ENCODE measurements around the gene PRXL2C.
"Not testable (repeated sequence)": the region's sequence is repeated elsewhere in the genome, so short reads cannot be mapped to it uniquely, and the experiment has no call there.

PRXL2C gene

GRCh38 chr9:96674906-96675538 lies 19.9 kb upstream of the PRXL2C start:
- Histone ChIP-seq H3K4me3 (no peak overlapping the region), H3K27ac (no peak overlapping the region), H3K9ac (ENCODE audit: insufficient read length) (no peak overlapping the region), H3K9me3 (ENCODE audit: low read depth, low read length) (no peaks in the 10 kb centered on the region), H3K36me3 (ENCODE audit: insufficient read depth, low read length) (no peaks in the 10 kb centered on the region)
- DNase-seq (ENCODE audit: low read depth, low spot score): no peak
- TF ChIP-seq POLR2AphosphoS5 (IDR thresholded peaks at IDR 0.05; ENCODE audit: borderline replicate concordance, low read depth, low read length) (no peak), FOXP2 (optimal IDR thresholded peaks at IDR 0.05; ENCODE audit: control extremely low read depth, extremely low read length, insufficient read depth) (no peak), EZH2 (IDR thresholded peaks at IDR 0.05) (no peak)

- not testable (repeated sequence) for H3K27ac ChIP-seq; DNase-seq (ENCODE audit: low read depth, low spot score); H3K9me3 ChIP-seq (ENCODE audit: low read depth, low read length); H3K36me3 ChIP-seq (ENCODE audit: insufficient read depth, low read length); H3K4me3 ChIP-seq; H3K9ac ChIP-seq (ENCODE audit: insufficient read length)
These were observed 18.7 kb upstream of the PRXL2C start for GRCh38 chr9:96673786-96674185.

GRCh38 chr9:96668868-96669534 lies 13.9 kb upstream of the PRXL2C start:
- TF ChIP-seq POLR2AphosphoS5 (IDR thresholded peaks at IDR 0.05; ENCODE audit: borderline replicate concordance, low read depth, low read length): no peak
- TF ChIP-seq FOXP2 (optimal IDR thresholded peaks at IDR 0.05; ENCODE audit: control extremely low read depth, extremely low read length, insufficient read depth): no peak
- TF ChIP-seq EZH2 (IDR thresholded peaks at IDR 0.05): no peak
- no peaks in the 10 kb centered on the region for H3K9me3 ChIP-seq (ENCODE audit: low read depth, low read length)
- no peaks in the 10 kb centered on the region for H3K36me3 ChIP-seq (ENCODE audit: insufficient read depth, low read length)
- DNase-seq (ENCODE audit: low read depth, low spot score): no peak
- no peak overlapping the region for H3K4me3 ChIP-seq
- no peak overlapping the region for H3K9ac ChIP-seq (ENCODE audit: insufficient read length)
- H3K27ac ChIP-seq: no peak overlapping the region

GRCh38 chr9:96667363-96667728 lies 12.2 kb upstream of the PRXL2C start:
- no peak overlapping the region for H3K27ac ChIP-seq
- H3K4me3 ChIP-seq: no peak overlapping the region
- H3K36me3 ChIP-seq (ENCODE audit: insufficient read depth, low read length): no peaks in the 10 kb centered on the region
- H3K9ac ChIP-seq (ENCODE audit: insufficient read length): no peak overlapping the region
- no peaks in the 10 kb centered on the region for H3K9me3 ChIP-seq (ENCODE audit: low read depth, low read length)
- DNase-seq (ENCODE audit: low read depth, low spot score): no peak
- no peak for TF ChIP-seq POLR2AphosphoS5 (IDR thresholded peaks at IDR 0.05; ENCODE audit: borderline replicate concordance, low read depth, low read length)
- TF ChIP-seq FOXP2 (optimal IDR thresholded peaks at IDR 0.05; ENCODE audit: control extremely low read depth, extremely low read length, insufficient read depth): no peak
- no peak for TF ChIP-seq EZH2 (IDR thresholded peaks at IDR 0.05)

- H3K4me3 ChIP-seq; H3K27ac ChIP-seq; H3K36me3 ChIP-seq (ENCODE audit: insufficient read depth, low read length); H3K9ac ChIP-seq (ENCODE audit: insufficient read length); H3K9me3 ChIP-seq (ENCODE audit: low read depth, low read length): not testable (repeated sequence)
- DNase-seq (ENCODE audit: low read depth, low spot score): peak; percentile 39
These were observed 11.7 kb upstream of the PRXL2C start for GRCh38 chr9:96666653-96667362.

GRCh38 chr9:96665789-96666188 lies 10.7 kb upstream of the PRXL2C start:
- no peaks in the 10 kb centered on the region for H3K36me3 ChIP-seq (ENCODE audit: insufficient read depth, low read length)
- no peak overlapping the region for H3K4me3 ChIP-seq
- H3K27ac ChIP-seq: no peak overlapping the region
- H3K9ac ChIP-seq (ENCODE audit: insufficient read length): no peak overlapping the region
- DNase-seq (ENCODE audit: low read depth, low spot score): no peak
- no peak for TF ChIP-seq EZH2 (IDR thresholded peaks at IDR 0.05)
- TF ChIP-seq FOXP2 (optimal IDR thresholded peaks at IDR 0.05; ENCODE audit: control extremely low read depth, extremely low read length, insufficient read depth): no peak
- TF ChIP-seq POLR2AphosphoS5 (IDR thresholded peaks at IDR 0.05; ENCODE audit: borderline replicate concordance, low read depth, low read length): no peak
- H3K9me3 ChIP-seq (ENCODE audit: low read depth, low read length): no peaks in the 10 kb centered on the region

GRCh38 chr9:96663506-96664120 lies 8.5 kb upstream of the PRXL2C start:
- H3K36me3 ChIP-seq (ENCODE audit: insufficient read depth, low read length): no peaks in the 10 kb centered on the region
- H3K27ac ChIP-seq: no peak overlapping the region
- no peaks in the 10 kb centered on the region for H3K9me3 ChIP-seq (ENCODE audit: low read depth, low read length)
- DNase-seq (ENCODE audit: low read depth, low spot score): no peak
- TF ChIP-seq FOXP2 (optimal IDR thresholded peaks at IDR 0.05; ENCODE audit: control extremely low read depth, extremely low read length, insufficient read depth) (no peak), EZH2 (IDR thresholded peaks at IDR 0.05) (no peak), POLR2AphosphoS5 (IDR thresholded peaks at IDR 0.05; ENCODE audit: borderline replicate concordance, low read depth, low read length) (no peak)
- H3K9ac ChIP-seq (ENCODE audit: insufficient read length): no peak overlapping the region
- H3K4me3 ChIP-seq: no peak overlapping the region

- H3K36me3 ChIP-seq (ENCODE audit: insufficient read depth, low read length): no peaks in the 10 kb centered on the region
- no peak overlapping the region for H3K4me3 ChIP-seq
- H3K9me3 ChIP-seq (ENCODE audit: low read depth, low read length): no peaks in the 10 kb centered on the region
- no peak overlapping the region for H3K27ac ChIP-seq
- no peak for DNase-seq (ENCODE audit: low read depth, low spot score)
- no peak overlapping the region for H3K9ac ChIP-seq (ENCODE audit: insufficient read length)
- TF ChIP-seq FOXP2 (optimal IDR thresholded peaks at IDR 0.05; ENCODE audit: control extremely low read depth, extremely low read length, insufficient read depth): no peak
- no peak for TF ChIP-seq POLR2AphosphoS5 (IDR thresholded peaks at IDR 0.05; ENCODE audit: borderline replicate concordance, low read depth, low read length)
- no peak for TF ChIP-seq EZH2 (IDR thresholded peaks at IDR 0.05)
These were observed 6.6 kb upstream of the PRXL2C start for GRCh38 chr9:96661711-96662110.

Data from SK-N-MC (cell line).